GM12865 (cell line): ENCODE measurements around the gene PROSER2.

Experiments
- DNase-seq: peaks from one replicate; pipeline ENCODE4 v3.0.0; 2010; ENCODE audit warnings: low read depth
- H3K4me3 ChIP-seq: 2 replicates; pipeline ENCODE4 v1.5.1; 2011; ENCODE audit warnings: mild to moderate bottlenecking, low read depth, low read length, control low read depth
- CTCF ChIP-seq: IDR thresholded peaks from 2 replicates; pipeline ENCODE4 v1.5.1; 2011; ENCODE audit warnings: low read length, control low read depth, low read depth, inconsistent platforms; ENCODE audit not compliant: insufficient read depth; ENCODE audit errors: missing control alignments

The PROSER2 gene

GRCh38 chr10:11783558-11783865, 39.6 kb upstream of the PROSER2 start:
- TF ChIP-seq CTCF: no peak
- no peak for DNase-seq
- no peak overlapping the region for H3K4me3 ChIP-seq

- no peak overlapping the region for H3K4me3 ChIP-seq
- DNase-seq: no peak
- no peak for TF ChIP-seq CTCF
These were observed 35.8 kb upstream of the PROSER2 start for GRCh38 chr10:11787374-11787773.

- no peak for DNase-seq
- no peak for TF ChIP-seq CTCF
- H3K4me3 ChIP-seq: no peak overlapping the region
These were observed 35.3 kb upstream of the PROSER2 start for GRCh38 chr10:11787846-11788245.

GRCh38 chr10:11789306-11789705, 33.9 kb upstream of the PROSER2 start:
- no peak for DNase-seq
- no peak for TF ChIP-seq CTCF
- H3K4me3 ChIP-seq: no peak overlapping the region

- no peak for TF ChIP-seq CTCF
- no peak for DNase-seq
These were observed 33.2 kb upstream of the PROSER2 start for GRCh38 chr10:11789956-11790355.

GRCh38 chr10:11793762-11794479, 29.2 kb upstream of the PROSER2 start:
- H3K4me3 ChIP-seq: no peak overlapping the region
- no peak for DNase-seq
- TF ChIP-seq CTCF: no peak

More at GRCh38 chr10:11789956-11790355, 33.2 kb upstream of the PROSER2 start:
- no peak overlapping the region for H3K4me3 ChIP-seq

GRCh38 chr10:11794566-11794965, 28.6 kb upstream of the PROSER2 start:
- no peak overlapping the region for H3K4me3 ChIP-seq
- no peak for DNase-seq
- TF ChIP-seq CTCF: no peak
